HG03097 (cell line): Measurements from ENCODE around the gene SKA1.
"Not testable (repeated sequence)": the region's sequence is repeated elsewhere in the genome, so short reads cannot be mapped to it uniquely, and the experiment has no call there.

Experiments
- ATAC-seq: cut with Tn5 transposase; IDR thresholded peaks from one replicate; pipeline ENCODE4 v1.9.1; 2021; ENCODE audit not compliant: unreplicated experiment, low FRiP score

SKA1 gene

DNA sequence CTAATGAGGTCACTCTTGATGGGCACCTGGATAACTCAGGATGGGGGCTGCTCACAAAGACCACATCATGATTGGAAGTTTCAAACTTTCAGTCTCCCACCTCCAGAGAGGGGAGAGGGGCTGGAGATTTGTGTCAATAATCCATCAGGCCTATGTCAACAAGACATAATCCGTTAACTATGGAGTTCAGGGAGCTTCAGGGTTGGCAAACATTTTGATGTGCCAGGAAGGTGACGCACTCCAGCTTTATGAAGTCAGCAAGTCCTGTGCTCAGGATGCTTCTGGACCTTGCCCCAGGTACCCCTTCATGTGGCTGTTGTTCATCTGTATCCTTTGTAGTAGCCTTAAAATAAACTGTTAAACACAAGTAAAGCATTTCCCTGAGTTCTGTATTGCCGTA is 19.0 kb downstream of the SKA1 start:
- no peak for ATAC-seq

DNA sequence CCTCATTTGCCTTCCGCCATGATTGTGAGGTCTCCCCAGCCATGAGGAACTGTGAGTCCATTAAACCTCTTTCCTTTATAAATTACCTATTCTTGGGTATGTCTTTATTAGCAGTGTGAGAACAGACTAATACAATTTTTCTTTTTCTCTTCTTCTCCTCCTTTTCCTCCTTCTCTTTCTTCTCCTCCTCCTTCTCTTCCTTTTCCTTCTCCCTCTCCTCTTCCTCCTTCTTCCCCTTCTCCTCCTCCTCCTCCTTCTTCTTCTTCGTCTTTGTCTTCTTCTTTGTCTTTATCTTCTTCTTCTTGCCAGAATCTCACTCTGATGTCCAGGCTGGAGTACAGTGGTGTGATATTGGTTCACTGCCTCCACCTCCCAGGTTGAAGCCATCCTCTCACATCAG is 20.2 kb downstream of the SKA1 start:
- no peak for ATAC-seq

DNA sequence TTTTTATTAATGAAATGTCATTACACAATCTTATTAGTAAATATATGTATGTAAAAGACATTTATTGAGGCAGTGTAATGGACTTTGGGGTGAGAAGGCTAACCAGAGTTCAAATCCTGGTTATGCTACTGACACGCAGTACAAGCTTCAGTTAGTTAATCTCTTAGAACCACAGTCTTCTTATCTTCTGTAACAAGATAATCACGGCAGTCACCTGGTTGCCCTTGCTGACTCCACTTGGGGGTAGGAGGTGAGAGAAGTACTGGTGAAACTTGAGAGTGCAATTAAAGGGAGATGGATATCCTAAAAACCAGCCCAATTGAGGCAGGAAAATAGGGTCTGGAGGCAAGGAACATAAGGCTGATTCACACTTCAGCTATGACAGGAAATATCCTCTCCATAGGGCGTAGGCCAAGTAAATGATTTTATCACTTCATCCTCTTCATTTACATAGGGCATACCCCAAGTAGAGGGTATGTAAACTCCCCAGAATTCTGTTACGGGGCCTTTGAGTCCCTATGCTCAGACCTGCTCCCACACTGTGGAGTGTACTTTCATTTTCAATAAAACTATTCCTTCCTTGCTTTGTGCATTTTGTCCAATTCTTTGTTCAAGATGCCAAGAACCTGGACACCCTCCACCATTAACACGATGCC is 21.3 kb downstream of the SKA1 start:
- ATAC-seq = no peak

DNA sequence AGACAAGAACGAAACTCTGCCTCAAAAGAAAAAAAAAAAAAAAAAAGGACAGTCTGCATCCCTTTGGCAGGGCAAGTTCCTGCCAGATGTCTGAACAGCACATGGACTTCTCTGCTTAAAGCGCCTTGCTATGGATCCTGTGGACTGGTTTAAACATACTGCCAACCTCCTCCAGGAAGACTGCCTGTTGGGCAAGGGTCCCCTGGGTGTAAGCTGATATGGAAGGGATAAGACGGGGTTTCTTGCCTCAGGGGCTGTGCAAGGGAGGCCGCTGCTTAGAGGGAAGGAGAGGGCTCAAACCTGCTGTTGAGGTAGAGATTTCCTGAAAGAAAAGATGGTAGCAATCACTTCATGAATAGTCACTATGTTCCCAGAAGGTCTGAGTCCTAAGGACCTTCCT is 22.2 kb downstream of the SKA1 start:
- no peak for ATAC-seq

DNA sequence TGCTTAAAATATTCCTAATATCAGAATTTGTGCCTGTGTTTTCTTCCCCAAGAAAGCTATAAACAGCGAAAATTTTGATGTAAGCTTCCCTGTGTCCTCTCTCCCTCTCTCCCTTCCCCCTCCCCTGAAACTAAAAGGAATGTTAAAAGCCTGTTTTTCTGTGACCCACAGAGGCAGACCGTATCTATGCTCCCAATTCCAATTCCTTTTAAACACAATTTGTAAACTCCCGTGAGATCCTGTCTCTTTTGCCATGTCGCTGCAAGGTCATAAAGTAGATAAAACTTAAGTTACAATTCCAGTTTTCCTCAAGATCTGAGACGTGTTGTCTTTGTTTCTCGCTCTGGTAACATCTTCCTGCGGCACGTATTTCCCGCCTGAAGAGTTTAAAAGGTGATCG is 23.3 kb downstream of the SKA1 start:
- ATAC-seq = no peak

DNA sequence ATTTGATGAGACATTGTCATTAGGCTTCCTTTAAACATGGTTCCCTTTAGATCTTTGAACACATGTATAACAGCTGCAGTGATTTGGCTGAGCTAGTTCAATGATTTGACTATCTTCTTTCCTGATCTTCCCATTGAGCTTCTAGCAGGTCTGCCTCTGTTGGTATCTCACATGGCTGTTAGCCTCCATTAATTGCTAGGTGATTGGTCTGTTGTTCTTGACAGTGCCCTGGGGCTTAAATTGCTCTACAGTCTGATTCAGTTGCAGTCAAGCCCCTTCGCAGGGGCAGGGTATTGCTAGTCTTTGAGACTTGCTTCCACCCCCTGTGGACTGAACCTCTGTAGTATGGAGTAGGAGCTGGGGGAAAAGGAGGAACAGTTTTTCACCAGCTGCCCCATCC is 24.1 kb downstream of the SKA1 start:
- no peak for ATAC-seq

DNA sequence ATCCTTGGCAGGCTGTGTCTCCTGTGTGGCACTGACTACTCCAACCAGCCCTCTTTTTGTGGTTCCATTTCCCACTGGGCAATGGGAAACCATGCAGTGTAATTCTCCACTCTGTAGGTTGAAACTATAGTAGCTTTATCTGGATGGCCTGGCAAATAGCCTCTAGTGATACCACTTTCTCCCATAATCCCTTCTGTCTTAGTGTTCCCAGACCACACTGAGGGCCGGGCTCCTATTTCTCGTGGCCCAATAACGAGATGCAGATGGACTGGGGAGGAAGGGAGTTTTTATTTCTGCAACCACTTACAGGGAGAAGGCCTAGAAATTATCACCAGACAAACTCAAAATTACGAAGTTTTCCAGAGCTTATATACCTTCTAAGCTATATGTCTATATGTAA is 24.7 kb downstream of the SKA1 start:
- ATAC-seq = no peak

DNA sequence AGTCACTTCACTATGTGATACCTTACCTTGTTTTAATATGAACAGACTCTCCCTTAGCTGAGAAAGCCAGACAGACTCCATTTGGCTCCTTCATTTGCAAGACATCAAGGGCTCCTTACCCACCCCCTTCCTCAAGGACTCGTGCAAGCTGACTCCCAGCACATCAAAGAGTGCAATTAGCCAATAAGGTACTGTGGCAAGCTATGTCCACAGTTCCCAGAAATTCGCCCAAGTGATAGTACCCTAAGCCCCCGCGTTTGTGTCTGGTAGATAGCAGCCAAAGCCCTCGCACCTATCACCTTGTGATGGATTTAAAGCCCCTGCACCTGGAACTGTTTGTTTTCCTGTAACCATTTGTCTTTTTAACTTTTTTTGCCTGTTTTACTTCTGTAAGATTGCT is 25.6 kb downstream of the SKA1 start:
- not testable (repeated sequence) for ATAC-seq

DNA sequence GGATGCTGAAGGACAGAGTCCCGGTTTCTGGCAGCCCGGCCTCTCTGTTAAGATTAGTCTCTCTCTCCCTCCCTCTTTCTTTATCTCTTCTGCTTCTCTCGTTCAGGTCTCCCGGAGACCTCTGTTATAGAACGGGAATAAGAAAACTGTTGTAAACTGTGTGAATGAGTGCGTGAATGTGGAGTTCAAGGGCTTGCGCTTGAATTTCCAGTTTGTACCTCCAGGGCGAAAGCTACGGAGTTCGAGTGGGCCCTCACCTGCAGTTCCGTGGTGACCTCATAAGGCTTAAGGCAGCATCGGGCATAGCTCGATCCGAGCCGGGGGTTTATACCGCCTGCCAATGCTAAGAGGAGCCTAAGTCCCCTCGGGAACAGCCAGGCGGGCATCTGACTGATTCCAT is 26.4 kb downstream of the SKA1 start:
- no peak for ATAC-seq

DNA sequence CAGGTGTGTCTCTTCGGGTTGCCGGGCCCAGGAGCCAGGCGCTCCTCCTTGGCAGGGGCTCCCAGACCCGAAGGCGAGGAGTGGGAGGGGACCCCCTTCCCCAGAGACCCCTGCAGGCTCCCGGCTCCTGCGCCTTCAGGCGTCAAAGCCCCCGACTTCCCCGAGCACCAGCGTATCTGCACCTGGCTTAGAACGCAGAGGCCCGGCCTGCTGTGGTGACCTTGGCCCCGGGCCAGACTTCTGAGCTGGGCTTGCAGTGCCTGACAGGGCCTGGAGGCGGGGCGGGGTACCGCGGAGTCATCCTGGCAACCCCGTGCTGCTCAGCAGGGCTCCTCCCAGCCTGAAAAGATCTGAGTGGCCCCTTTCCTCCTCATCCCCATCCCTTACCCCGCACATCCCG is 27.0 kb downstream of the SKA1 start:
- ATAC-seq = no peak

DNA sequence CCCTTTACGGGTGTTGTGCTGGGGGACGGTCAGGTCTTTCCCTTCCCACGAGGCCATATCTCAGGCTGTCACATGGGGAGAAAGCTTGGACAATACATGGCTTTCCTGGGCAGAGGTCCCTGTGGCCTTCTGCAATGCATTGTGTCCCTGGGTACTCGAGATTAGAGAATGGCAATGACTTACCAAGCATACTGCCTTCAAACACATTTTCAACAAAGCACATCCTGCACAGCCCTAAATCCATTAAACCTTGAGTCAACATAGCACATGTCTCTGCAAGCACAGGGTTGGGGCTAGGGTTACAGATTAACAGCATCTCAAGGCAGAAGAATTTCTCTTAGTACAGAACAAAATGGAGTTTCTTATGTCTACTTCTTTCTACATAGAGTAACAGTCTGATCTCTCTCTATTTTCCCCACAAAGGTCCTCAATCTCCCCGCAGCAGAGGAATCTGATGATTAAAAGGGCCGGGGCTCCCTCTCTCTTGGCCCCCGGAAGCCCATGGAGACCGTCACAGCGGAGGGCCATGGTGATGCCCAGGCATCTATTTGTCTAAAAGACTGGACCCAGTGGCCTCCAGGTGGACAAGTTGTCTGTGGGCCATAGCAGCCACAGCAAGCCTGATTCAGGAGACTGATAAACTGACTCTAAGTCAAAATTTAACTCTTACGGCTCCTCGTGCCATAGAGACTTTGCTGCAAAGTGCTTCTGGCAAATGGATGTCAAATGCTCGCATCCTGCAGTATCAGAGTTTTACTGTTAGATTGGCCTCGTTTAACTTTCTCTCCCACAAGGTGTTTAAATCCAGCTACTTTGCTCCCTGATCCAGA is 30.1 kb downstream of the SKA1 start:
- not testable (repeated sequence) for ATAC-seq

DNA sequence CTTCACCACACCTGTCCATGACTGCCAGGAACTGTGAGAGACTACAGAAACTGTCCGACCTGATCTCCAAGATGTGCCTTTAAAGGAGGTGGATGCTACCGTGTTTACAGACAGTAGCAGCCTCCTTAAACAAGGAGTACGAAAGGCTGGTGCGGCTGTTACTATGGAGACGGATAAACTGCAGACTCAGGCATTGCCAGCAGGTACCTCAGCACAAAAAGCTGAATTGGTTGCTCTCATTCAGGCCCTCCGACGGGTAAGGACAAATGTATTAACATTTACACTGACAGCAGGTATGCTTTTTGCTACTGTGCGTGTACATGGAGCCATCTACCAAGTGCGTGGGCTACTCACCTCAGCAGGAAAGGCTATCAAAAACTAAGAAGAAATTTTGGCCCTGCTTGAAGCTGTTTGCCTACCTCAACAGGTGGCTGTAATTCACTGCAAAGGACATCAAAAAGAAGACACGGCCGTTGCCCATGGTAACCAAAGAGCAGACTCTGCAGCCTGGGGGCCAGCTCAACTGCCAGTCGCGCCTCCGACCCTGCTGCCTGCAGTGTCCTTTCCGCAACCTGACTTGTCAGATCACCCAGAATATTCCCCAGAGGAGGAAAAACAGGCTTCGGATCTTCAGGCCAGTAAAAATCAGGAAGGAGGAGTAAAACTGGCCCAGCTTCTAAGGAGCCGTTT is 30.9 kb downstream of the SKA1 start:
- ATAC-seq = no peak

DNA sequence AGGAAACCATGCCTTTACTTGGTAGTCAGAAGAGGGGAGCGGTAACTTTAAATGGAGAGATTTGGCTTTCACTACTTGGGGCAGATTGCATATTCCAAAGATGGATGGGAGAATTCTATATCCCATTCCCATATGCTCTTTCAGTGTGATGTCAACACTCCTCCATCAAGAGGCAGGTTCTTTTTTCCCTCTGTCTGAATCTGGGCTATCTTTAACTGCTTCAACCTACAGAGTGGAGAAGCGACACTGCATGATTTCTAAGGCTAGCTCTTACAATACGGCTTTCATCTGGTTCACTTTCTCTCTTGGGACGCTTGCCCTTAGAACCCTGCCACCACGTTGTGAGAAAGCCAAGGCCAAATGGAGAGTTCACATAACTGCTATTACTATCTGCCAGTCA is 34.4 kb downstream of the SKA1 start:
- ATAC-seq = no peak

DNA sequence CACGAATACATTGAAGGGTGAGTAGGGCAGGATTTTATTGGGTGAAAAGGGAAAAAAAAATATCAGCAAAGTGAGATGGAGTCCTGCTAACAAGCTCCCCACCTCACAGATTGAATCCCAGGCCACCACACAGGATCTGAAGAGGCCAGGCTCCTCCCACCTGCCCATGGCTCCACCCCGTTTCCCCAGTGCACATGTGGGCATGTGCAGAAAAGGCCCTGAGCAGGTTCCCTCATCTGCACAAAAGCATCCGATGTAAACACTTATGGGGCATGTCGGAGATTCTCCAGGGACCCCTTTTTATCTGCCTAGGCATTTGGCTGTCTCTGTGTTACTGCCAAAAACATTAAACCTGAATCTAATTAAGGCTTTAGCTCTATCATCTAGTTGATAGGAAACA is 35.2 kb downstream of the SKA1 start:
- ATAC-seq = no peak

DNA sequence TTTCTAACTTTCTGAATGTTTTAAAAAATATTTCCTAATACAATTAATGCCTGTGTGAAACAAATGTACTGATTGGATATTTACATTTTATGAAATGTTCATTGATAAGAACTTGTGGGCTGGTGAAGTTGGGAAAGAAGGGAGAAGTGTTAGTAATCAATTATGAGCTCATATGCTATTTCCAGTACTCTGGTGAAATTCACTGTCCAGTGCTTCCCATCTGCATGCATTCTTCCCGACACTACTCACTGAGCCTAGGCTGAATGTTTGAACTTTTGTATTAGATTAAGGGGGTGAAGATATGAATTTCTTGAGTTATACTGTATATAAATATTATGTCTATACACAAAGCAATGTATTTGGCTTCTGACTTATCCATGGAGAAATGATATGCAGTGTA is 36.0 kb downstream of the SKA1 start:
- ATAC-seq = no peak

DNA sequence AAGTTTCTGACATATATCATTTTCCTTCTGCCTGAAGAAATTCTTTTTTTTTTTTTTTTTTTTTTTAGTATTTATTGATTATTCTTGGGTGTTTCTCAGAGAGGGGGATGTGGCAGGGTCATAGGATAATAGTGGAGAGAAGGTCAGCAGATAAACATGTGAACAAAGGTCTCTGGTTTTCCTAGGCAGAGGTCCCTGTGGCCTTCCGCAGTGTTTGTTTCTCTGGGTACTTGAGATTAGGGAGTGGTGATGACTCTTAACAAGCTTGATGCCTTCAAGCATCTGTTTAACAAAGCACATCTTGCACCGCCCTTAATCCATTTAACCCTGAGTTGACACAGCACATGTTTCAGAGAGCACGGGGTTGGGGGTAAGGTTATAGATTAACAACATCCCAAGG is 42.0 kb downstream of the SKA1 start:
- not testable (repeated sequence) for ATAC-seq

DNA sequence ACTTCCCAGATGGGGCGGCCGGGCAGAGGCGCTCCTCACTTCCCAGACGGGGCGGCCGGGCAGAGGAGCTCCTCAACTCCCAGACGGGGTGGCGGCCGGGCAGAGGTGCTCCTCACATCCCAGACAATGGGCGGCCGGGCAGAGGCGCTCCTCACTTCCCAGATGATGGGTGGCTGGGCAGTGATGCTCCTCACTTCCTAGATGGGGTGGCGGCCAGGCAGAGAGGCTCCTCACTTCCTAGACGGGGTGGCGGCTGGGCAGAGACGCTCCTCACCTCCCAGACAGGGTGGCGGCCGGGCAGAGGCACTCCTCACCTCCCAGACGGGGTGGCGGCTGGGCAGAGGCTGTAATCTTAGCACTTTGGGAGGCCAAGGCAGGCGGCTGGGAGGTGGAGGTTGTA is 42.9 kb downstream of the SKA1 start:
- not testable (repeated sequence) for ATAC-seq

DNA sequence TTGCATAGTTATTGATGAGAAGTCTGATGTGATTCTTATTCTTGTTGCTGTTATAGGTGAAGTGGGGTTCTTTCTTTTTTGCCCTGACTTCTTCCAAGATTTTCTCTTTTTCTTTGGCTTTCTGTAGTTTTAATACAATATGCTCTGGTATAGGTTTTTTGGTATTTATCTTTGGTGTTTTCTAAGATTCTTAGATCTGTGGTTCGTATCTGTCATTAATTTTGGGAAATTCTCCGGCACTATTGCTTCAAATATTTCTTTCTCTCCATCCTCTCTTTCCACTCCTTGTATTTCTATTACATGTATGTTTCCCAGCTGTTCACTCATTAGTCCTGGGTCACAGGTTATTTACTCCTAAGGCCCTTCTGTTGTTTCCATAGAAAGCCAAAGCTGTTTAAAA is 43.8 kb downstream of the SKA1 start:
- no peak for ATAC-seq

DNA sequence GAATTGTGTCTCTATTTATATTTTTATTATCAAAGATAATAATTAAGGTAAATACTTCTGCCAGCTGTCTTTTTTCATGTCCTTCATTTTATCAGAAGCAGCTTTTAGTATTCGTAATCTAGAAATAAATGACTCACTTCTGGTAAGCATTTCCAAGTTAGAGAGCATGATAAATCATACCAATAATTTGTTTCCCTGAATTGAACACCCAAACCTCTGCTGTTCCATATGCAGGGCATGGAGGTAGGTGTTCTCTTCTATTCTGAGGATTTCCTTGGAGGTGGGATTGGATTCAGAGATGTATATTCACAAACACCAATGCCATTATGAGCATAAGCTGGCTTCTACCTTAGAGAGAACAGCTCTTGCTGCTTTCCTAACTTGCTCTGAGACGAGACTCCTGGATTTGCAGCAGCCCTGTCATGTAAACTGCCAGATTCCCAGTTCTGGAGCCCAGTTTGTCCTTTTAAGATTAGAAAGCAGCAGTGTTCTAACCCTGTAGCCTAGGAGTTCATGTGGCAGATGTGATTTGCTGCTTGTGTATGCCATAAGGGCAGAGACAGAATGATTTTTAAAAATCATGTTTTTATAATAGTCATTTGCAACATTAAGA is 47.5 kb downstream of the SKA1 start:
- ATAC-seq = no peak

DNA sequence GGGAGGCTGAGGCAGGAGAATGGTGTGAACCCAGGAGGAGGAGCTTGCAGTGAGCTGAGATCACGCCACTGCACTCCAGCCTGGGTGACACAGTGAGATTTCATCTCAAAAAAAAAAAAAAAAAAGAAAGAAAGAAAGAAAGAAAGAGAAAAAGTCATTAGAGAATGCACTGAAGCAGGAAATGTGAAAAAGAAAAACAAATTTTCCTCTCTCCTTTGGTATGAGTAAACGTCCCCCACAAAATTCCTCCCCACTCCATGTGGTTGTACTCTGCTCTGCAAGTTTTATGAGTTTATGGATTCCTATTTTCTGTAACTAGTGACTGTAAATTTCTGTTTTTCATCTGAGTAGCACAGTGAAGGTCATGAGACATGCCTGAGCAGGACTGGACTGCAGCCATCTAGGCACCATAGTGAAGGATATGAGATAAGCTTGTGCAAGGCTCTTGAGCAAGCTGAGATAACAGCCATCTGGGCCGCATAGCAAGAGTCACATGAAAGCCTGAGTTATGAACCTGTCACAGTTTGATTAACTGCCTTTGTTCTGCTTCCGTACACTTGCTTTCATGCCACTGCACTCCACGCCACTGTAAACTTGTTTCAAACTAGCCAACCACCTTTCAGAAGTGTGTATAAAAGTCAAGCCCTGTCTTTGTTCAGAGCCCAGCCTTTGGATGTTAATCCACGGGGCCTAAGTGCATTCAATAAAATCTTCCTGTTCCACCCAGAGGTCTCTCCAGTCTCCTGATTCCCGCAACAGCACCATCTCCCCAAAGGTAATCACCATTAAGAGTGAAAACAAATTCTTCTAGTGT is 50.2 kb downstream of the SKA1 start:
- no peak for ATAC-seq

DNA sequence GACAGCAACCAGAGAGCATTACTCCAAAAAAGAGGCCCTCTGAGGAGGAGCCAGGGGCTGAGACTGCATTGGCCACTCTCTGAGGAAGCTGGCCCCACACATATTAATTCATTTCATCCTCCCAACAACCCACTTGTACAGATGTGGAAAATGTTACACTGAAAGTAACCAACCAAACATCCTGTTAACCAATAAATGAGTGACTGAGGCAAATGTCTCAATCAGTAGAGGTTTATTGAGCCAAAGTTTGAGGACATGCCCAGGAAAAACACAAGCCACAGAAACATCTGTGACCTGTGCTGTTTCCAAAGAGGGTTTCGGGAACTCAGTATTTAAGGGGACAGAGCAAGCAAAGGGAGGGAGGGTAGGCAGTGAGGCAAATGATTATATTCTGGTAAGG is 53.0 kb downstream of the SKA1 start:
- no peak for ATAC-seq
